GM12892 (cell line): ENCODE measurements around the gene SUPT16H.

ENCODE experiments used
- POLR2A ChIP-seq: IDR thresholded peaks from 2 replicates; pipeline ENCODE4 v1.6.1; 2011; ENCODE audit warnings: low read depth, low read length, control low read depth
- POLR2AphosphoS5 ChIP-seq: IDR thresholded peaks from 2 replicates; pipeline ENCODE4 v1.6.1; 2011; ENCODE audit warnings: low read depth, low read length, control low read depth

- no peak for TF ChIP-seq POLR2AphosphoS5
- TF ChIP-seq POLR2A: no peak
These were observed 16.2 kb downstream of the SUPT16H start for GRCh38 chr14:21367582-21368144.
